HG02973 (cell line): ENCODE measurements around the gene SMIM22.
"Not testable (repeated sequence)": the region's sequence is repeated elsewhere in the genome, so short reads cannot be mapped to it uniquely, and the experiment has no call there.

Source experiments
- ATAC-seq: cut with Tn5 transposase; IDR thresholded peaks from one replicate; pipeline ENCODE4 v1.9.1; 2021; ENCODE audit warnings: moderate library complexity; ENCODE audit not compliant: unreplicated experiment

The SMIM22 gene

DNA sequence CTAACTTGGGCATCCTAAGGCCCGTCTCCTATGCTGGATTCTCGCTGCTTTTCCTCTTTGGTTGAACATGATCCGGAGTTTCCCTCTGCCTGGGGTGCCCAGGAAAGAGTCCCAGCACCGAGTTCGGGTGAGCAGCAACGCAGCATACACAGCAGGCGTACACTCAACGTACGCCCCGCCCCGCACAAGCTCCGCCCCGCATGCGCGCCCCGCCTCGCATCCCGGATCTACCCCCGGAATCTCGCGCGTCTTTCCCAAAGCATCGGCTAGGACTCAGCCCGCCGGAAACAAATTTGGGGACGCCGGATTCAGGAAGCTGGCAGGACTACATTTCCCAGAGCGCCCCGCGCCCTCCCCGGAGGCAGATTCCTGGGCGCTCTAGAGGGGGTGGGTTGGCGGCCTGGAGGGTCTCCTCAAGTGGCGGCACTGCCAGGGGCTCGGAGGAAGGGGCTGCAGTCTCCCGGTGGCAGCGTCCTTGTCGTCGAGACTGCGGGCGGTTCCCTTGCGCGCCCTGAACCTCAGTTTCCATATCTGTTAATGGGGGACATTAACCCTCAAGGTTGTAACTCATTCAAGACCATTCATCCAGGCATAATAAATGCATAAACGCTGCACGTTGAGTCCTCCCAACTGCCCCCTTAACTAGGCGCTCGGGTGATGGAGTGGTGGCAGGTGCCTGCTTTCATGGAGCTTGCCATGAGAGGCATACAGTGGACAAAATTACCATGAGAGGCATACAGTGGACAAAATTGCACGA, 26.4 kb upstream of the SMIM22 start:
- peak; percentile 63 for ATAC-seq

DNA sequence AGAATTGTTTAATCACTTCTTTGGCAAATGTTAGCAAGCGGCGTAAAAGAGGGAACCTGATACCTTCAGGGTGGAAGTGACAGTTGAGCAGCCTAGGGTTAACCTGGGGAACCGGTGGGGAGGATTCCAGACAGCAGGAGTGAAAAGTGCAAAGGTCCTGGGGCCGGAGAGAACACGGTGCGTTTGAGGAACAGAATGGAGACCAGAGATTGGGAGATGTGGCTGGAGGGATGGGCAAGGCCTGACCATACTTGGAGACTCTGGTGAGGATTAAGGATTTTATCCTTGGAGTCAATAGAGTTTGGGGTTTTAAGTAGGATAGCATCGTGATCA, 25.9 kb upstream of the SMIM22 start:
- ATAC-seq: no peak

DNA sequence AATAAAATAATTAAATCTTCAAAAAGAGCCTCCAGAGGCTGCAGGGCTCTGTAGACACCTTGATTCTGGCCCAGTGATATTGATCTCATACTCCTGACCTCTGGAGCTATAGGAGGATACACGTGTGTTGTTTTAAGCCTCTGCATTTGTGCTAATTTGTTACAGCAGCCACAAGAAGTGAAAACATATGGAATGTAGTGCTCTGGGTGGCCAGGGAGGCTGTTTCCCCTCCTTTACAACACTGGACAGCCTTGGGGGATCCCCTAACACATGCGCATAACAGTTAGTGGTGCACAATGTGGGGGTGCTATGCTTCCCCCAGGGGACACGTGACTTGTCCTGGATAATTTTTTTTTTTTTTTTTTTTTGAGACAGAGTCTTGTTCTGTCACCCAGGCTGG, 23.5 kb upstream of the SMIM22 start:
- no peak for ATAC-seq

DNA sequence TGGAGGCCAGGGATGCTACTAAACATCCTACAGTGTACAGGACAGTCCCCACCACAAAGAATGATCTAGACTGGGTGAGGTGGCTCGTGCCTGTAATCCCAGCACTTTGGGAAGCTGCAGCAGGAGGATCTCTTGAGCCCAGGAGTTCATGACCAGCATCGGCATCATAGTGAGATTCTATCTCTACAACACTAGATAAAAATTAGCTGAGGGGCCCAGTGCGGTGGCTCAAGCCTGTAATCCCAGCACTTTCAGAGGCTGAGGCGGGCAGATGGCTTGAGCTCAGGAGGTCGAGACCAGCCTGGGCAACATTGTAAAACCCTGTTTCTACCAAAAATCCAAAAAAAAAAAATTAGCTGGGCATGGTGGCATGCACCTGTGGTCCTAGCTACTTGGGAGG, 22.8 kb upstream of the SMIM22 start:
- ATAC-seq: no peak

DNA sequence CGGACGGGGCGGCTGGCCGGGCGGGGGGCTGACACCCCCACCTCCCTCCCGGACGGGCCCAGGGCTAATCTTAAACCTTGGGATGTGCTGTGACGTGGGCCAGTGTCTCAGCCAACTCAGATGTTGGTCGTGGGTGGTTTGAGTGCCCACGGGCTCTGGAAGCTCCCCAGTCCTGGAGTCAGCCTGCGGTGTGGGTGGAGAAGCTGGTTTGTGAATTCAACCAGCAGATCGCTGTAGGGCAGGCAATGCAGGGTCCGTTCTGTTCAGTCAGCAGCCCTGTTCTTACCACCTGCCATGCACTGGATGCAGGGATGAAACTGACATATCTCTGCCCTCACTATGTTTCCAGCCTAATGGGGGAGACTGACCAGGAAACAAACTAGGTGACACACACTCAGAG, 20.2 kb upstream of the SMIM22 start:
- ATAC-seq: no peak

DNA sequence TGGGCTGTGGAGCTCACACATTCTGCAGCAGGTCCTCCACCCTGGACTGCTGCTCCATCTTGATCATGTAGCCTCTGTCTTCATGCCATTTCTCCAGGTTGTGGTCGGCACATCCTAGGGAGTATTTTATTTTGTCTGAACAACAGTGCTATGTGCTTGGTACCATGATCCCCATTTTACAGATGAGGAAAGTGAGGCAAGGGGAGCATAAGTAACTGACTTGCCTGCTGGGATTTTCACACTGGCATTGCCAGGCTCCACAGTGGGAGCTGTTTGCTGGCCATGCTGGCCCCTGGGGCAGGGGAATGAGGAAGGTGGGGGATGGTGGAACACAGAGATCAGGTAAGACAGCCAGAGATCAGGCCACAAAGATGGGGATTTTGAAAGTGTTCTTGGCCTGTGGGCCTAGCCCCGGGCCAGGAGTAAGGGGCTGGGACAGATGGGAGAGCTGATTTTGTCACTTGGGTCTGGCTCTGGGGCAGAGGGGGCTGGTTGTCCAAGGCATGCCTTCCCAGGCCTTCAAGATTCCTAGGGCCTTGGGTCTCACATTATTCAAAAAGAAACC, 18.9 kb upstream of the SMIM22 start:
- ATAC-seq: no peak

DNA sequence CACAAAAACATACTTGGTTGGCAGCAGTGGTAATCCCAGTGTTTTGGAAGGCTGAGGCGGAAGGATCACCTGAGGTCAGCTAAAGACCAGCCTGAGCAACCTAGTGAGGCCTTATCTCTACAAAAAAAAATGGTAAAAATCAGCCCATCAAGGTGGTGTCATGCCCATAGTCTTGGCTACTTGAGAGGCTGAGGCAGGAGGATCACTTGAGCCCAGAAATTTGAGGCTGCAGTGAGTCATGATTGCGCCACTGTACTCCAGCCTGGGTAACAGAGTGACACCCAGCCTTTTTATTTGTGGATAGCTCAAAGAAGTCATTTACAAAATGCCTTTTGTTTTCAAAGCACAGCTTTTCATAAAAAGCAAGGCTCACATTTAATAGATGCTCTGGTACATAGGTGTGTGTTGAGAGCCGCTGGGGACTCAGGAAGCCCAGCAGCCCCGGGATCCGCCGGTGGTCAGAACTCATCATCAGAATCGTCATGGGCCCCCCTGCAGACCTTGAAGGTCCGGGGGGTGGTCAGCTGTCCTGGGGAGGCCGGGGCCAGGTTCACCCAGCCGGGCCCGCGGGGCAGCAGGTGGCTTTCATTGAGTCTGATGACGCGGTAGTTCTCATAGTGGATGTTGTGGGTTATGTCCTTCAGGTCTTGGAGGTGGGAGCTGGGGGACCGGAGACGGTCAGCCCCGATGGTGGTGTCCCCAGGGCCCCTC, 17.7 kb upstream of the SMIM22 start:
- no peak for ATAC-seq

DNA sequence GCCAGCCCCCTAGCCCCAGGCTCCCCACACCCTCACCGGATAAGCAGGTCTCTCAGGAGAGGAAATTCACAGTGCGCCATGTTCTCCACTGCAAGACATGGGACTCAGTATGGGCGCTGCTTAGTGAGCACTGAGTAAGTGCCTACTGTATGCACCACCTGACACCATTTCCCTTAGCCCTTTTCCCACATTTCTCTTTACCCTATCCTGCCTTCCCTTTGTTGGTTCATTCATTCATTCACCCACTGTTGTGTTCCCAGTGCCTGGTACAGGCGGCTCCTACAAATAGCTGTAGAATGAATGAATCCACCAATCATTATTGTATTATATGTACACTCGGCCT, 17.1 kb upstream of the SMIM22 start:
- ATAC-seq: no peak

DNA sequence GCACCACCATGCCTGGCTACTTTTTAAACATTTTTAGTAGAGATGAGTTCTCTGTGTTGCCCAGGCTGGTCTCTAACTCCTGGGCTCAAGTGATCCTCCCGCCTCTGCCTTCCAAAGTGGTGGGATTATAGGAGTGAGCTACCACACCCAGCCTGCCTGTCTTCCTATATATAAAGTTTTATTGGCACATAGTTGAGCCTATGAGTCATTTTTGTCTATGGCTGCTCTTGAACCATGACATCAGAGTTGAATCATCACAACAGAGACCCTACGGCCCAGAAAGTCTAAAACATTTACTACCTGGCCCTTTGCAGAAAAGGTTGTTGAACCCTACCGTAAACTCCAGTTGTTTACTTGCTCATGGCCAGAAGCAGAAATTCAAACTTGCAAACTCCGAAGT, 14.9 kb upstream of the SMIM22 start:
- no peak for ATAC-seq

DNA sequence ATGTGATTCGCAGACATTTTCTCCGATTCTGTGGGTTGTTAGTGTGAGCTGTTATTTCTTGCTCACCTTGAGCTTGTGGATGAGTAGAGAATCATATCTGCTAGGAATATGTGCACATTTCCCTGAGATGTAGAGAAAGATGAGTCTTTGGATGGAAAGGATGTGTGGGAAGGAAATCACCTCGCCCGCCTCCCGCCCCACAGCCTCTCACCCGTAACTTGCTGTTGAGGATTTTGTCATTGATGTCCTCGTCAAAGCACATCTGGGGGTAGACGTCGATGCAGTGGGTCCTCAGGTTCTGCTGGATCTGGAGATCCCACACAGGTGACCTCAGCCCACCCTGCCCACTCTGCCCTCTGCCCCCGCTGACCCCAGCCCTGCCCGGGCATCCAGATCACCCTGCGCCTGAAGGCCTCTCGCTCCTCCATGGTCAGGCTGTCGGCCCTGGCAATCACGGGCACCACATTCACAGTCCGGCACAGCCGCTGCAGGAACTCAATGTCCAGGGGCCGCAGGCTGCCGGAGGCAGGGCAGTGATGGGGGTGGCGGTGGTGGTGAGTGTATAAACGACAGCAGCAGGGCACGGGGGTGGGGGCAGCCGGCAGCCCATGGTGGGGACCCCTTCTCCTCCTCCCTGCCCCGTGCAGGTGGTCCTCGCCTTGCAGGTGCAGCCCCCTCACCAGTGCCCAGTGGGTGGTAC, 11.8 kb upstream of the SMIM22 start:
- no peak for ATAC-seq

DNA sequence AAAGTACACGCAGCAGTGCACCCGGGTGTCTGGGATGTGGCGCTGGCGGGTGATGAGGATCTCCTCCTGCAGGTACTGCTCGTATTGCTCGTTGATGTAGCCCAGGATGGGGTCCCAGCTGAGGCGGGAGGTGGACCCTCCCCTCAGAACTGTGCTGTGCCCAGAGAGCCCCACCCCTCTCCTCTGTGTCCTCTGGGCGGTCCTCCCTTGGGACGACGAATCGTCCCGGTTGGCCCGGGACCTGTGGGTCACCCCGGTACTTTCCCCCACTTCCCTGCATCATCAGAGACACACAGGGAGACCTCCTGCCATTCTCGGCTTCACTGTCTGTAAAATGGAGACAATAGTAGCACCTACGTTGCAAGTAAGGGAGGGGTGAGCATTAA, 11.2 kb upstream of the SMIM22 start:
- ATAC-seq: no peak

DNA sequence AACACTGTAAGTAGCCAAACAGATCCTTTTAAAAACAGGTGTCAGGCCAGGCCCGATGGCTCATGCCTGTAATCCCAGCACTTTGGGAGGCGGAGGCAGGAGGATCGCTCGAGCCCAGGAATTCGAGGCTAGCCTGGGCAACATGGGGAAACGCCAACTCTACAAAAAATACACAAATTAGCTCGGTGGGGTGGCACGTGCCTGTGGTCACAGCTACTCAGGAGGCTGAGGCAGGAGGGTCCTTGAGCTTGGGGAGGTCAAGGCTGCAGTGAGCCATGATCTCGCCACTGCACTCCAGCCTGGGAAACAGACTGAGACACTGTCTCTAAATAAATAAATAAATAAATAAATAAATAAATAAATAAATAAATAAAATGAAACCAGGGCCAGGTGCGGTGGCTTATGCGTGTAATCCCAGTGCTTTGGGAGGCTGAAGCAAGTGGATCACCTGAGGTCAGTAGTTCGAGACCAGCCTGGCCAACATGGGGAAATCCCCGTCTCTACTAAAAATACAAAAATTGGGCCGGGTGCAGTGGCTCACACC, 10.7 kb upstream of the SMIM22 start:
- not testable (repeated sequence) for ATAC-seq

DNA sequence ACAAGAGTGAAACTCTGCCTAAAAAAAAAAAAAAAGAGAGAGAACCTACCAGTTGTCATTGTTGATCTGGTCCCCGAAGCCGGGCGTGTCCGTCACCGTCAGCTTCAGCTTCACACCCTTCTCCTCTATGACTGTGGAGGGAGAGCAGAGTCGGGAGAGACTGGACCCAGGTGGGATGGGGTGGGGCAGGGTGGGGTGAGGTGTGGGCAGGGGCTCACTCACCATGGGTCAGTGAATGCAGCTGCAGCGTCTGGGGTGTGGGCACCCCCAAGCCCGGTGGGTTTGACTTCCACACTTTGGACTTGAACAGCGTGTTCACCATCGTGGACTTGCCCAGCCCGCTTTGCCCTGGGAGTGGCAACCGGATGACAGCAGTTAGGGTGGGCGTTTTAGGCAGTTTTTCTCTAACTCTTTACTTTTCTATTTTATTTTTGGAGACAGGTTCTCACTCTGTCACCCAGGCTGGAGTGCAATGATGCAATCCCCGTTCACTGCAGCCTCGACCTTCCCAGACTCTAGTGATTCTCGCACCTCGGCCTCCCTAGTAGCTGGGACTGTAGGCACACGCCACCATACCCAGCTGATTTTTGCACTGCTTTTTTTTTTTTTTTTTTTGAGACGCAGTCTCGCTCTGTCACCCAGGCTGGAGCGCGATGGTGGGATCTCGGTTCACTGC, 9.3 kb upstream of the SMIM22 start:
- ATAC-seq: no peak

DNA sequence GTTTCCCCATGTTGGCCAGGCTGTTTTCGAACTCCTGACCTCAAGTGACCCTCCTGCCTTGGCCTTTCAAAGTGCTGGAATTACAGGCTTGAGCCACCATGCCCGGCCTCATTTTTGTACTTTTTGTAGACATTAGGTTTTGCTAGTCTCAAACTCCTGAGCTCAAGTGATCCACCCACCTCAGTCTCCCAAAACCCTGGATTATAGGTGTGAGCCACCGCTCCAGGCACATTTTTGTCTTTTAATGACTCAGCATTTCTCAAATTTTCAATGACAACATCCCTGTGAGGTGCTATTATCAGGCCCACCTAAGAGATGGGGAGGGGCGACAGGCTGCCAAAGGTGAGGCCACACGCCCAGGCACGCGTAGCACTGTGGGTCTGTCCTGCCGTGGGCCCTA, 8.1 kb upstream of the SMIM22 start:
- ATAC-seq: no peak

DNA sequence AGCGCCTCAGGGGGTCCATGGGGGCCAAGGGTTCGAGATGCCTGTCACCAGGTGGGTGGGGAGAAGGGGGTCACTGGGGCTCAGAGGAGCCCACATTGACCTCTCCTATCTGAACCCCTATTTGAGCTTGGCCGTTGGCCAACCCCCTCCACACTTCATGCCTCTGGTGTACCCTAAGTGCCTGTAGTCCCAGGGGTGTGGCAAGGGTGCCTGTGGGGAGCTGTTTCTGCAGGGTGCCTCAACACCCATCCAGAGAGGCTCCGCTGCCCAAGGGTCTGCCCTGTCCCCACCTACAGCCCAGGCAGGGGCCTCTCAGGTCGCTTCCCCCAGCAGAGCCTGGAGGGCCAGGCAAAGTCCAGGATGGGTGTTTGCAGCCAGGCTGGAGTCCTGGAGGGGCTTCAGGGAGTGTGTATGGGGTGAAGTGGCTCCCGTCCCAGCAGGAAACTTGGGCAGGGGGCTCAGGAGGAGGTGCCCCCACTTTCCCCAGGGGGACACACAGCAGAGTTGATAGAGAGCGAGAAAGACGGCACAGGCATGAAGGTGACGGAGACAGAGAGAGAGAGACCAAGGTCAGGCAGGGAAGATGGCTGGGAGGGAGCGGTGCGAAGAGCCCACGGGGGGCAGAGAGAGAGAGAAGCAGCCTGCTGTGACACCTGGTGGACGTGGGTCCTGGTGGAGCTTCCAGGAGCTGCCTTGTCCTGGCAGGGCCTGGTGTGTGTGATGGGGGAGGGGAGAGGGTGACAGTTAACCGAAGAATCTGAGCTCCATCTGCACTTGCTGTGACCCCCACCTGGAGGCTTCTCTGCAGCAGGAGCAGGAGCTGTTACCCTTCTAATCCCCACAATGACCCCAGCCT, 7.3 kb upstream of the SMIM22 start, which contains the start of gene SEPTIN12:
Gene SEPTIN12, minus strand, starts transcription at position 719 of the 856 bp plus-strand sequence. Its CDS starts 700 bp downstream, at position 19.
- ATAC-seq: no peak

DNA sequence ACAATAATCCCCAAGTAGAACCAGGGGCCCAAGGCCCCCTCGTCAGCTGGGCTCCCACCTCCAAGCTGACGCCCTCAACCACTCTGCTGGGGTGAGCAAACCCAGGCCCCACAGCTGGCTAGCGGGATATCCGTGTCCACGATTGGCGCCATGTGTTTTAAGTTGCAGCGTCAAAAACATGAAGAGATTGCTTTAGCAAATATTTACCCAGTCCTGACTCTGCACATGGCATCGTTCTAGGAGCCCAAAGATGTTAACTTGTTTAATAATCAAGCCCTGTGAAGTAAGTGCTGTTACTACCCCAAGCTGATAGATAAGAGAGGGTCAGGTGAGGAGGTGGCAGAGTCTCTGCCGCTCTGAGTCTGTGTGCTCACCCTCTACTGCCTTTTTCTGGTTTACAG, 6.7 kb upstream of the SMIM22 start:
- no peak for ATAC-seq

DNA sequence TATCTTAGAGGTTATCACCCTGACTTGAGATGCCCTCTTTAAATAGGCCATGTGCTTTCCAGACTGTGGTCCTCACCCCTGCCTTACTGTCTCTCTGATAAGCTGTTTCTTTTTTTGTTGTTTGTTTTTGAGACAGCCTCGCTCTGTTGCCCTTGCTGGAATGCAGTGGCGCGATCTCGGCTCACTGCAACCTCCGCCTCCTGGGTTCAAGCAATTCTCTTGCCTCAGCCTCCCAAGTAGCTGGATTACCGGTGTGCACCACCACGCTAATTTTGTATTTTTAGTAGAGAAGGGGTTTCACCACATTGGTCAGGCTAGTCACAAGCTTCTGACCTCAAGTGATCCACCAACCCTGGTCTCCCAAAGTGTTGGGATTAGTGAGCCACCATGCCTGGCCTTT, 6.3 kb upstream of the SMIM22 start:
- ATAC-seq: no peak

DNA sequence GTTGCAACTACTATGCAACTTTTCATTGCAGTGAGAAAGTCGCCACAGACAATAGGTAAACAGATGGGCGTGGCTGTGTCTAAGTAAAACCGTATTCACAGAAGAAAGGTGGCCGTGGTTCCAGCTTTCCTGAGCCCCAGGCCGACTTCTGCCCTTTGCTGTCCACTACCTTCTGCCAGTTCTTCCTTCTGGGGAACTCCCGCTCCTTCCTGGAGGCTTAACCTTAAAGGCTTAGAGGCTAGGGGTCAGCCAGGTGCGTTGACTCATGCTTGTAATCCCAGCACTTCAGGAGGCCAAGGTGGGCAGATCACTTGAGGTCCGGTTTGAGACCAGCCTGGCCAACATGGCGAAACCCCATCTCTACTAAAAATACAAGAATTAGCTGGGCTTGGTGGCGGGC, 4.9 kb upstream of the SMIM22 start:
- no peak for ATAC-seq

DNA sequence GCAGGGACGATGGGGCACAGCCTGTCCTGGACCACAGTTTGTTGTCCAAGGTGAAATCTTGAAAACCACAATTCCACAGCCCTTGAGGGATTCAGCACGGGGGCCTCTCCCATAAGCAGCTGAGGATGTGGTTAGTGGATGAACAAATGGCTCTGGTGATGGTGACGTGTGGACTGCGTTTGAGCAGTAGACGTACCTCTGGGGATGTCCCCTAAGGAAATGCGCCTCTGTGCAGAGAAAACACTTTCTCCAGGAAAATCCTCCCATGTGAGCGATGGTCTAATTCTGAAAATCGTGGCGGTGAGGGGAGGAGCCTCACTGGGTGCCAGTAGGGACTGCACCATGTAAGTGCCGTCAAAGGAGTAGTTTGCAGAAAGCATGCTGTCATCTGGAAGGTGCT, 4.3 kb upstream of the SMIM22 start:
- no peak for ATAC-seq

DNA sequence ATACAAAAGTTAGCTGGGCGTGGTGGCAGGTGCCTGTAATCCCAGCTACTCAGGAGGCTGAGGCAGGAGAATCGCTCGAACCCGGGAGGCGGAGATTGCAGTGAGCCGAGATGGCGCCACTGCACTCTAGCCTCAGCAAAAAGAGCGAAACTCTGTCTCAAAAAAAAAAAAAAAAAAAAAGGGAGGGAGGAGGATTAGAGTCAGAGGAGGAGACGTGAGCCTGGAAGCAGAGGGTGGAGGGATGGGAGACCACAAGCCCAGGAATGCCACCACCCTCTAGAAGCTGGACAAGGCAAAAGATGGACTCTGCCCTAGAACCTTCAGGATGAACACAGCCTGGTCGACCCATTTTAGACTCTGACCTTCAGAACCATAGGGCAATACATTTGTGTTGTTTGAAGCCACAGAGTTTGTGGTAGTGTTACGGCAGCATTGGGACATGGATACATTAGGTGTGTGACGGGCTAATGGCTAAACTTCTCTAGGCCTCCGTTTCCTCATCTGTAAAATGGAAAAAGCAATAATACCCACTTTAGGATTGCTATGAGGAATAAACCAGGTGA, 2.1 kb upstream of the SMIM22 start:
- no peak for ATAC-seq
